ENCODE data around the gene TMEM125. TPM values are rescaled to one million over a fixed set of nuclear protein-coding genes. Genes with fewer than 3 reads are reported as not detected.

TMEM125 gene
- total and polyA plus RNA-seq, 3 donors from 2014 or later: 0.71 to 2.2 (median 2.0) TPM

DNA sequence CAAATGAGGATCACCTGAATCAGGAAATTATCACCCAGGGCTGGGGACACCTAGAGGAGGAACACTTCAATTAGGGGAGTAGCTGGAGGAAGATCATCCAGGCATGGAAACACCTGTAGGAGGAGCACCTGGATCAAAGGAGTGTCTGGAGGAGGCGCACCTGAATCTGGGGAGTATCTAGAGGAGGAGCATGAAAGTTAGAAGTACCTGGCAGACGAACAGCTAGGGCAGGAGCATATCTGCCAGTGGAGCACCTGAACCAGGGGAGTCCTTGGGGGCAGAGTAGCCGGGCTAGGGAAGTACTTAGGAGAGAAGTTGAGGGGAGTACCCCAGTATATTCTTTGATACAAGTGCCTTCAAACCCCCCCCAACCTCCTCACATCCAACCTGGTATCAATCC, 14.3 kb downstream of the TMEM125 start:
- WGBS, 2 donors: 93 to 96% methylated on average over 3 of the region's 3 CpGs
- H3K9me3 ChIP-seq: no peaks in the 10 kb centered on the region
- no peak overlapping the region for H3K4me3 ChIP-seq
- intact Hi-C loops (cut with DNase I; ENCODE audit: low total_unique reads): no loop called here
- no peaks in the 10 kb centered on the region for H3K27me3 ChIP-seq
- no peak overlapping the region for H3K27ac ChIP-seq
- H3K36me3 ChIP-seq (ENCODE audit: low read depth, missing control alignments): no peaks in the 10 kb centered on the region
- H3K4me1 ChIP-seq: no peaks in the 10 kb centered on the region
- no peak for TF ChIP-seq POLR2A (IDR thresholded peaks at IDR 0.05)
- TF ChIP-seq, protein P1, sequence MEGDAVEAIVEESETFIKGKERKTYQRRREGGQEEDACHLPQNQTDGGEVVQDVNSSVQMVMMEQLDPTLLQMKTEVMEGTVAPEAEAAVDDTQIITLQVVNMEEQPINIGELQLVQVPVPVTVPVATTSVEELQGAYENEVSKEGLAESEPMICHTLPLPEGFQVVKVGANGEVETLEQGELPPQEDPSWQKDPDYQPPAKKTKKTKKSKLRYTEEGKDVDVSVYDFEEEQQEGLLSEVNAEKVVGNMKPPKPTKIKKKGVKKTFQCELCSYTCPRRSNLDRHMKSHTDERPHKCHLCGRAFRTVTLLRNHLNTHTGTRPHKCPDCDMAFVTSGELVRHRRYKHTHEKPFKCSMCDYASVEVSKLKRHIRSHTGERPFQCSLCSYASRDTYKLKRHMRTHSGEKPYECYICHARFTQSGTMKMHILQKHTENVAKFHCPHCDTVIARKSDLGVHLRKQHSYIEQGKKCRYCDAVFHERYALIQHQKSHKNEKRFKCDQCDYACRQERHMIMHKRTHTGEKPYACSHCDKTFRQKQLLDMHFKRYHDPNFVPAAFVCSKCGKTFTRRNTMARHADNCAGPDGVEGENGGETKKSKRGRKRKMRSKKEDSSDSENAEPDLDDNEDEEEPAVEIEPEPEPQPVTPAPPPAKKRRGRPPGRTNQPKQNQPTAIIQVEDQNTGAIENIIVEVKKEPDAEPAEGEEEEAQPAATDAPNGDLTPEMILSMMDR (IDR thresholded peaks at IDR 0.05): no peak
- no peak for DNase-seq

DNA sequence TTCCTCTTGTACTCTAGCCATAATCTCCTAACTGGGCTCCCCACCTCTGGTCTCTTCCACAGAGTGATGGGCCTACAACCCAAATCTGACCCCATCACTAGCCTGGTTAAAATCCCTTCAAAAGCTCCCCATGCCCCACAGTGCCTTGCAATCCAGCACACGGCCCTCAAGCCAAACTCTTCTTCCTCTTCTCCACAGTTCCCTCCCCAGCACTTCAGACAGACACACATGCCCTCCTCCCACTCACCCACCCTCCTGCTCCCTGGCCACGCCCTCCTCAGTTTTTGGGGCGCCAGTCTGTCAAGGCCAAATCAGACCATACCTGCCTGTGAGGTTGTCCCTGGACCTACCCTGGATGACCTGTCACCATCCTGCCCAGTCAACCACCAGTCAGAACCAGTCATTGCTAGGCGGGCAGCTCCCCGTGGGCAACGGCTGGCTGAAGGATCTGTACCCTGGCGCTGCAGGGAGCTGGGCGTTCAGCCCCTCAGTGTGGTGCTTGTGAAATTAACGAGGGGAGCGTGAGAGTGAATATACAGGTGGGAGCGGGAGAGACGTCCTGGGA, 14.8 kb downstream of the TMEM125 start:
- Histone ChIP-seq H3K36me3 (ENCODE audit: low read depth, missing control alignments) (no peaks in the 10 kb centered on the region), H3K27ac (no peak overlapping the region), H3K4me3 (no peak overlapping the region), H3K9me3 (no peaks in the 10 kb centered on the region), H3K27me3 (no peaks in the 10 kb centered on the region), H3K4me1 (peaks cover 3% of the 10 kb centered on the region)
- no peak for TF ChIP-seq POLR2A (IDR thresholded peaks at IDR 0.05)
- TF ChIP-seq, protein P1 (IDR thresholded peaks at IDR 0.05): no peak
- 79 to 84% methylated on average over 6 to 12 of the region's 12 CpGs for WGBS, 2 donors
- intact Hi-C loops (cut with DNase I; ENCODE audit: low total_unique reads): no loop called here
- DNase-seq: no peak

DNA sequence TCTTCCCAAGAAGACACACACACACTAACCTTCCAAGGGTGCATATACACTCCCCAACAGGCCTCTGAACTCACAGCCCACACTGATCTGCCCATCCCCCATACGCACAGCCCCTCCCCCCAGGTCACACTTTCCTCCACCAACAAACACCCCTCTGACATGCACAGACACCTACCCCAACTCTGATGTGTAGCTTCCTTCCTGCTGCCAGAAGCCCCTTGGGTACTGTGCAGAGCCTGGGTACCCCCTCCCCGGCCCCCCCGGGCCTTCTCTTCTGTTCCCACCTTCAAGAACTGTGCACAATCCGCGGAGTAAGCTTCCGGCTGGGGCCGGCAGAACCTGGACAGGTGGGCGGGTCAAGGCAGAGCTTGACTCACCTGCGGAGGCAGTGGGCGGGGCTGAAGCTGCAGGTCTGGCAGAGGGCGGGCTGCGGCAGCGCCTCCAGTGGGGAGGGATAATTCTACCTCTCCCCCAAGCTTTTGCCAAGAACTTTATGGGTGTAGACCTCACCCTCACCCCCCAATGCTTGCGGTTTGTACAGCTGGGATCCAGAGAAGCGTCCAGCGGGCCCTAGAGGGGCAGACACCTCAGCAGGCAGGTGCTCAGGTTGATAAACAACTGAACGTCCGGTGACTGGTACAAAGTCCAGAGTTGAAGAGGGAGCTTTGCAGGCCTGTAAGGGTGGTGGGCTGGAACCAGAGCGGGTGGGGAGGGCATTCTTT, 15.6 kb downstream of the TMEM125 start, which contains the start of gene C1orf210:
TSS of gene C1orf210 (minus strand) at position 313 of the 722 bp plus-strand sequence. CDS start 2,311 bp downstream, outside the sequence.
- Histone ChIP-seq H3K27me3 (no peaks in the 10 kb centered on the region), H3K4me1 (peaks cover 3% of the 10 kb centered on the region), H3K36me3 (ENCODE audit: low read depth, missing control alignments) (no peaks in the 10 kb centered on the region), H3K4me3 (no peak within 1 kb of the TSS), H3K27ac (no peak within 1 kb of the TSS), H3K9me3 (no peaks in the 10 kb centered on the region)
- intact Hi-C loops (cut with DNase I; ENCODE audit: low total_unique reads): no loop called here
- TF ChIP-seq POLR2A (IDR thresholded peaks at IDR 0.05): no peak
- TF ChIP-seq, protein P1 (IDR thresholded peaks at IDR 0.05): no peak
- 28 to 47% methylated on average over 9 to 19 of the region's 19 CpGs for WGBS, 2 donors
- no peak for DNase-seq

DNA sequence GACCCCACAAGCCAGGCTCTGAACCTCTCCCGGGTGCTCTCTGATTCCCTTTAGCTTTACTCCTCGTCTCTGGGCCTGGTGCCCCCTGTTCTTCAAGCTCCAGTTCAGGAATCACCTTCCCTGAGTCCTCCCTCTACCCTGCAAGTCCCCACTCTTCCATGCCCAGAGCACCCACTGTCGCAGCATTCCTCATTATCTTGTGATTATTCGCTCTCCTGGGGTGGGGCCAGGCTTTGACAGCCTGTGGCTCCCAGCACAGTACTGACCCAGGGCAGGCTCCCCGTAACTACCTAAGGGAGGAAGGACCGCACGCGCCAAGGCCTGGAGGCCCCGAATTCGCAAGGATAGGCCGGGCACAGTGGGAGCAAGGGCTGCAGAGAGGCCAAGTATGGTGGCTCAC, 16.3 kb downstream of the TMEM125 start:
- Histone ChIP-seq H3K27me3 (no peaks in the 10 kb centered on the region), H3K9me3 (no peaks in the 10 kb centered on the region), H3K27ac (no peak overlapping the region), H3K4me3 (no peak overlapping the region), H3K4me1 (peaks cover 3% of the 10 kb centered on the region), H3K36me3 (ENCODE audit: low read depth, missing control alignments) (no peaks in the 10 kb centered on the region)
- intact Hi-C loops (cut with DNase I; ENCODE audit: low total_unique reads): no loop called here
- no peak for DNase-seq
- TF ChIP-seq POLR2A (IDR thresholded peaks at IDR 0.05): no peak
- WGBS, 2 donors: 82 to 94% methylated on average over 5 to 11 of the region's 11 CpGs

DNA sequence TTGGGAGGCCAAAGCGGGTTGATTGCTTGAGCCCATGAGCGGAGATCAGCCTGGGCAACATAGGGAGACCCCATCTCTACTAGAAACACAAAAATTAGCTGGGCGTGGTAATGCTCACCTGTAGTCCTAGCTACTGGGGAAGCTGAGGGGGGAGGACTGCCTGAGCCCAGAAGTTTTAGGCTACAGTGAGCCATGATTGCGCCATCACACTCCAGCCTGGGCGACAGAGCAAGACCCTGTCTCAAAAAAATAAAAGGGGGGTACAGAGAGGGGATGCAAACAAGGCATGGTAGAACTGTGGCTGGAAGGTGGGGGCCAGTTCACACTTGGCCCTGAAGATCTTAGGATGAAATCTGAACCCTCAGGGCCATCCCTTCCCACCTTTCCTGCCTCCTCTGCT, 16.8 kb downstream of the TMEM125 start:
- H3K27me3 ChIP-seq: no peaks in the 10 kb centered on the region
- H3K4me3 ChIP-seq: no peak overlapping the region
- no peak overlapping the region for H3K27ac ChIP-seq
- TF ChIP-seq POLR2A (IDR thresholded peaks at IDR 0.05): no peak
- TF ChIP-seq, protein P1 (IDR thresholded peaks at IDR 0.05): no peak
- no peak for DNase-seq
- intact Hi-C loops (cut with DNase I; ENCODE audit: low total_unique reads): no loop called here
- no peaks in the 10 kb centered on the region for H3K36me3 ChIP-seq (ENCODE audit: low read depth, missing control alignments)
- WGBS, 2 donors: 88 to 98% methylated on average over 3 to 5 of the region's 5 CpGs
- peaks cover 3% of the 10 kb centered on the region for H3K4me1 ChIP-seq
- no peaks in the 10 kb centered on the region for H3K9me3 ChIP-seq

All from testis (tissue), 3 donors.